Lower lobe of right lung (tissue), 2 donors: Measurements from ENCODE around the gene HARBI1. TPM values are rescaled to one million over a fixed set of nuclear protein-coding genes. Genes with fewer than 3 reads are reported as not detected.
"Not testable (repeated sequence)": the region's sequence is repeated elsewhere in the genome, so short reads cannot be mapped to it uniquely, and the experiment has no call there.

Source experiments
- ATAC-seq, 2 donors: fragments of 200-7000 bp; cut with Tn5 transposase; one replicate each; pipeline ENCODE4 v1.9.1; 2020 to 2022; ENCODE audit warnings: mild to moderate bottlenecking in 2 of 2, moderate library complexity in 2 of 2
- DNase-seq: peaks from one replicate; pipeline ENCODE4 v3.0.0-alpha.2; 2020
- H3K27ac ChIP-seq: fragments of 200-600 bp; one replicate; pipeline ENCODE4 v1.8.0; 2022
- H3K27me3 ChIP-seq: fragments of 200-600 bp; one replicate; pipeline ENCODE4 v1.8.0; 2022; ENCODE audit warnings: low read depth
- H3K36me3 ChIP-seq: fragments of 200-600 bp; one replicate; pipeline ENCODE4 v1.8.0; 2022; ENCODE audit warnings: mild to moderate bottlenecking
- H3K4me1 ChIP-seq: fragments of 200-600 bp; one replicate; pipeline ENCODE4 v1.8.0; 2022
- H3K4me3 ChIP-seq: fragments of 200-600 bp; one replicate; pipeline ENCODE4 v1.8.0; 2022; ENCODE audit warnings: mild to moderate bottlenecking
- H3K9me3 ChIP-seq: fragments of 200-600 bp; one replicate; pipeline ENCODE4 v1.8.0; 2022
- CTCF ChIP-seq: fragments of 200-600 bp; IDR thresholded peaks from one replicate; pipeline ENCODE4 v1.8.0; 2022; ENCODE audit warnings: antibody characterized with exemption, mild to moderate bottlenecking
- intact Hi-C: fragments of 100-400 bp; cut with DNase I; formaldehyde crosslinking; loops from one replicate; pipeline ENCODE4 v1.11.0; 2022
- total RNA-seq: library from RNA; stranded (reverse); fragmentation: NEBNext Ultra II Directional; extraction: Animal tissue kit (Norgen Biotek cat#: 25700); gene quantifications from one replicate; pipeline ENCODE4 v1.2.1, GENCODE V29; 2021
- donor health status: DM: no; HTN: yes; CAD: no; lungs with severe emphysema.

Gene HARBI1
- total RNA-seq, 1 donor from 2014 or later: 6.3 TPM

DNA sequence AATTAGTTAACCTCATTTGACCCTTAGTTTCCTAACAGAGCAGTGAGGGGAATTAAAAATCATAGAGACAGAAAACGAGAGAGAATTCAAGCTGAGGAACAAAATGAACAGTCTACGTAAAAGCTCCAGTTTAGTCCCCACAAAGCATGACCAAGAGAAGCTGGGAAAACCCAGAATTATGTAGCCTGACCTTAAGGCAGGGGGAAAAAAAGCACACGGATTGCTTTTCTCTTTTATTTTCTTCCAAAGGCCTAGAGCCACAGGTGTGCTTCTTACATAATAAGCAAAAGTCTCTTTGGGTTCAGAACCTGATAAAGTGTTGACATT lies 22.7 kb downstream of the HARBI1 start:
- H3K36me3 ChIP-seq: no peaks in the 10 kb centered on the region
- H3K27me3 ChIP-seq: no peaks in the 10 kb centered on the region
- H3K4me1 ChIP-seq: peaks cover 38% of the 10 kb centered on the region
- no peak for ATAC-seq
- intact Hi-C loops: no loop called here
- no peaks in the 10 kb centered on the region for H3K9me3 ChIP-seq
- no peak for TF ChIP-seq CTCF
- peak overlapping the region; percentile 97 for H3K4me3 ChIP-seq
- peak overlapping the region; percentile 85 for H3K27ac ChIP-seq
- no peak for DNase-seq

GRCh38 chr11:46593550-46594373 lies 23.3 kb downstream of the HARBI1 start, which contains the start of gene AMBRA1:
AMBRA1 (minus strand) TSS chr11:46594023; CDS start chr11:46548380, 45,643 bp downstream.
- peak within 1 kb of the TSS; percentile 97 for H3K4me3 ChIP-seq
- no peaks in the 10 kb centered on the region for H3K36me3 ChIP-seq
- no peak for TF ChIP-seq CTCF
- intact Hi-C loops: no loop called here
- H3K27me3 ChIP-seq: no peaks in the 10 kb centered on the region
- peak within 1 kb of the TSS; percentile 85 for H3K27ac ChIP-seq
- H3K4me1 ChIP-seq: peaks cover 38% of the 10 kb centered on the region
- no peaks in the 10 kb centered on the region for H3K9me3 ChIP-seq
- DNase-seq (peak; percentile 90), ATAC-seq (peak; percentile 97)

DNA sequence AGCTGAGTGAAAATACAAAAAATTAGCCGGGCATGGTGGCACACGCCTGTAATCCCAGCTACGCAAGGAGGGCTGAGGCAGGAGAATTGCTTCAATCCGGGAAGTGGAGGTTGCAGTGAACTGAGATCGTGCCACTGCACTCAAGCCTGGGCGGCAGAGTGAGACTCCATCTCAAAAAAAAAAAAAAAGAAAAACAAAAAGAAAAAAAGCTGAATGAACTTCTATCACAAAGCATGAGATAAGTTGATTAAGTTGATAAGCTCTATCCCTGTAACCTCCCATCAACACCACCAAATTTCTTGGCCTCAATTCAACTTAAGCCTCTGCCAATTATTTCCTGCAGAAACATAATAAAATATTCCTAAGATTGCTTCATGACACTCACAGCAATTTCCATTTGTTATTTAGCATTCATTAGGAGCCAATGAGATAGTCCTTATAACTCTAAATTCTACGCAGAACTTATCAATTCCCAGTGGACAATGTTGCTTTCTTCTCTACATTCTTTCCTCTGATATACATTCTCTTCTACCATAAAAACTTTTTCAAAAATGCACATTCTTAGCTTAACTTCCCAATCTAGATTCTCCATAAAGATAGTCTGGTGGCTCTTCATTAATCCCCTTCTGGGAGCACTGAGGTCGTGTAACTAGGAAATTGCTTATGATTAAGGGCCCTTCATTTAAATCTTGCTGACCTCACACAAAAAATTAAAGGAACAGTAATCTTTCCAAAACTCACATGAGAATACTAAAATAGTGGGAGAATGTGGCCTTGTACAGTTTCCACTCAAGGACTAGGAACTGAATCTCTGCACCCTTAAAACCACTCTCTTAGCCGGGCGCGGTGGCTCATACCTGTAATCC lies 26.1 kb downstream of the HARBI1 start:
- H3K27me3 ChIP-seq: no peaks in the 10 kb centered on the region
- peak overlapping the region; percentile 20 for H3K4me3 ChIP-seq
- H3K9me3 ChIP-seq: no peaks in the 10 kb centered on the region
- no peaks in the 10 kb centered on the region for H3K36me3 ChIP-seq
- DNase-seq (no peak), ATAC-seq (no peak)
- intact Hi-C loops: no loop called here
- peaks cover 49% of the 10 kb centered on the region for H3K4me1 ChIP-seq
- H3K27ac ChIP-seq: peak overlapping the region; percentile 28
- no peak for TF ChIP-seq CTCF

DNA sequence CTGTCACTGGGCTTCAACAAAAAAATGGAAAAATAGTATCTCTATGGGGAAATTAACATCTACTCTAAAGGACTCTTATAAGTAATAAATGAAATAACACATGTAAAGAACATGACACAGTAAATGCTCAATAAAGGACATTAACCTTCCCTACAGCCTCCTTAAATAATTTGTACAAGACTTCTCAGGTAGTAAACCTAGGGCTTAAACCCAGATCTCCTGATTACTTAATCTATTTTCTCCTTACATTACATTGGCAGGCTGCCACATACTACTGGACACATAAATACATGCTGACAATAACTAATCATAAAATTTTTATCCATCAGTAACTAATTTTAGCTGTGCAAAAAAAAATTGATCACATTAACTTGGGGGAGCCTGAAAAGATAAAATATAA lies 28.1 kb downstream of the HARBI1 start:
- Histone ChIP-seq H3K27me3 (no peaks in the 10 kb centered on the region), H3K4me1 (peaks cover 52% of the 10 kb centered on the region)
- DNase-seq: no peak

GRCh38 chr11:46588131-46588530 lies 28.9 kb downstream of the HARBI1 start:
- peaks cover 52% of the 10 kb centered on the region for H3K4me1 ChIP-seq
- ATAC-seq (no peak), DNase-seq (no peak)
- no peaks in the 10 kb centered on the region for H3K9me3 ChIP-seq
- H3K27ac ChIP-seq: no peak overlapping the region
- H3K27me3 ChIP-seq: no peaks in the 10 kb centered on the region
- intact Hi-C loops: no loop called here
- no peaks in the 10 kb centered on the region for H3K36me3 ChIP-seq
- no peak overlapping the region for H3K4me3 ChIP-seq
- no peak for TF ChIP-seq CTCF

More for the DNA sequence above, 28.1 kb downstream of the HARBI1 start:
- no peak overlapping the region for H3K4me3 ChIP-seq
- H3K9me3 ChIP-seq: no peaks in the 10 kb centered on the region
- TF ChIP-seq CTCF: no peak
- intact Hi-C loops: no loop called here
- H3K27ac ChIP-seq: no peak overlapping the region
- no peak for ATAC-seq
- no peaks in the 10 kb centered on the region for H3K36me3 ChIP-seq

DNA sequence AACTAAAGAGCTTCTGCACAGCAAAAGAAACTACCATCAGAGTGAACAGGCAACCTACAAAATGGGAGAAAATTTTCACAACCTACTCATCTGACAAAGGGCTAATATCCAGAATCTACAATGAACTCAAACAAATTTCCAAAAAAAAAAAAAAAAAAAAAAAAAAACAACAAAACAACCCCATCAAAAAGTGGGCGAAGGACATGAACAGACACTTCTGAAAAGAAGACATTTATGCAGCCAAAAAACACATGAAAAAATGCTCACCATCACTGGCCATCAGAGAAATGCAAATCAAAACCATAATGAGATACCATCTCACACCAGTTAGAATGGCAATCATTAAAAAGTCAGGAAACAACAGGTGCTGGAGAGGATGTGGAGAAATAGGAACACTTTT lies 33.5 kb downstream of the HARBI1 start:
- DNase-seq, H3K36me3 ChIP-seq, H3K9me3 ChIP-seq, ATAC-seq, intact Hi-C loops, H3K27ac ChIP-seq, H3K27me3 ChIP-seq, H3K4me3 ChIP-seq: not testable (repeated sequence)
- peaks cover 26% of the 10 kb centered on the region for H3K4me1 ChIP-seq
